HG02885 (cell line): ENCODE results near the gene SLC12A3.
"Not testable (repeated sequence)": the region's sequence is repeated elsewhere in the genome, so short reads cannot be mapped to it uniquely, and the experiment has no call there.

Source experiments
- ATAC-seq: cut with Tn5 transposase; IDR thresholded peaks from one replicate; pipeline ENCODE4 v1.9.1; 2021; ENCODE audit warnings: mild to moderate bottlenecking; ENCODE audit not compliant: unreplicated experiment, poor library complexity

The SLC12A3 gene

DNA sequence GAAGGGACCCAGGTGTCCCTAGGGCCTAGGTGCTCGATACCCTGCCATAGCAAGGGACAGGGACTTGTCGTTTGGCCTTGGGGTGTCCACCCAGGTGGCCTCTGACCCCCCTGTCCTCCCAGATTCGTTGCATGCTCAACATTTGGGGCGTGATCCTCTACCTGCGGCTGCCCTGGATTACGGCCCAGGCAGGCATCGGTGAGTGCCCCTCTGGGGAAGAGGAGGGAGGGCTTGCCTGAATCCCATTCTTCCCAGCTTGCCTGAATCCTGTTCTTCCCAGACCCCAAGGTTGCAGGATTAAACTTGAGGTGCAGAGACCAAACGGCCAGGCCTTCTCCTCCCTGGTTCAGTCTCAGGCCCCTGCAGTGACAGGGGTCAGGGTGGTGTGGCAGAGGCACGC lies 3.2 kb downstream of the SLC12A3 start:
- no peak for ATAC-seq

DNA sequence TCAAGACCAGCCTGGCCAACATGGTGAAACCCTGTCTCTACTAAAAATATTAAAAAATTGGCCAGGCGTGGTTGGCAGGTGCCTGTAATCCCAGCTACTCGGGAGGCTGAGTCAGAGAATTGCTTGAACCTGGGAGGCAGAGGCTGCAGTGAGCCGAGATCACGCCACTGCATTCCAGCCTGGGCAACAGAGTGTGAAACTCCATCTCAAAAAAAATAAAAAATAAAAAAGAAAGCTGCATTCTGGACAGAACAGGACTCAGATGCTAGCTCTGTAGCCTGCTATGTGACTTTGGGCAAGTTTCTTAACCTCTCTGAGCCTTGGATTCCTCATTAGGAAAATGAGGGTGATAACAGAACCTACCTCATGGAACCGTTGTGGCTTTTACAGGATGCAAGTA lies 3.8 kb downstream of the SLC12A3 start:
- ATAC-seq: not testable (repeated sequence)

DNA sequence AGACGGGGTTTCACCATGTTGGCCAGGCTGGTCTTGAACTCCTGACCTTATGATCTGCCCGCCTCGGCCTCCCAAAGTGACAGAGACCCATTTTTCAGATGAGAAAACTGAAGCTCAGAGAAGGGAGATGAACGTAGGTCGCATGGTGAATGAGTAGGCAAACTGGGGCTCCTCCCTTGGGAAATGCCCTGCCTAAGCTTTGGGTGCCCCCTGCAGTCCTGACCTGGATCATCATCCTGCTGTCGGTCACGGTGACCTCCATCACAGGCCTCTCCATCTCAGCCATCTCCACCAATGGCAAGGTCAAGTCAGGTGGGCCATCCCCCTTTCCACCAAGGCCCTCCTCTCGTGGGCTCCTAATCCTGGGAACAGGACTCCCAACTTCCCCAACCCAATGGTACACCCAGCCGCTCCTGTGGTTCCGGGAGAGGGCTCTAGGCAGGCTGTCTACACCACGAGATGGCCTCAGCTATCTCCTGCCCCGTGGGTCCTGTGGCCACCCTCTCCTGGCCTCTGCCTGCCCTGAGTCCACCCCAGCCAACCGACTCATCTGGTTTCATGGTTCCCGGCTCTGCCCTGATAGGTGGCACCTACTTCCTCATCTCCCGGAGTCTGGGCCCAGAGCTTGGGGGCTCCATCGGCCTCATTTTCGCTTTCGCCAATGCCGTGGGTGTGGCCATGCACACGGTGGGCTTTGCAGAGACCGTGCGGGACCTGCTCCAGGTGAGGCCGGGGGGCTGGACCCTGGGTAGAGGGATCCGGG lies 4.7 kb downstream of the SLC12A3 start:
- no peak for ATAC-seq

DNA sequence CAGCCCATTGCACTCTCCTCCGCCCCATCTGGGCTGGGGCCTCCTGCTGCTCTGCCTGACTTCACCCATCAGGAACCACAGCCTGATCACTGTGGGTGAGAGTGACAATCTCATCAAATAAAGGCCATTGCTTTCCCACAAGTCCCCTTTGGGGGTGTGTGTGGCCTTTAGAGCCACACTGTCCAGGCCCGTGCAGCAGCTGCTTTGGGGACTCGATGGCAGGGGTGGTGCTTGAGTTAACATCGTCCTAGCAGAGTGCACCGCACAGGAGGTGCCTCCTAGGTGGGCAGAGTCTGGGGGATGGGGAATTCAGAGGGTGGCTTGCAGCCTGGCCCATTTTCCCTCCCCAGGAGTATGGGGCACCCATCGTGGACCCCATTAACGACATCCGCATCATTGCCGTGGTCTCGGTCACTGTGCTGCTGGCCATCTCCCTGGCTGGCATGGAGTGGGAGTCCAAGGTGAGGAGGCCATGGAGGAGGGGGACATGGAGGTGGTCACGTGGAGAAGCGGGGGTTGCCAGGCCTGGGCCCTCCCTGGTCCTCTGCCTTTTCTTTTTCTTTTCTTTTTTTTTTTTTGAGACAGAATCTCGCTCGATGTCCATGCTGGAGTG lies 5.4 kb downstream of the SLC12A3 start:
- no peak for ATAC-seq

DNA sequence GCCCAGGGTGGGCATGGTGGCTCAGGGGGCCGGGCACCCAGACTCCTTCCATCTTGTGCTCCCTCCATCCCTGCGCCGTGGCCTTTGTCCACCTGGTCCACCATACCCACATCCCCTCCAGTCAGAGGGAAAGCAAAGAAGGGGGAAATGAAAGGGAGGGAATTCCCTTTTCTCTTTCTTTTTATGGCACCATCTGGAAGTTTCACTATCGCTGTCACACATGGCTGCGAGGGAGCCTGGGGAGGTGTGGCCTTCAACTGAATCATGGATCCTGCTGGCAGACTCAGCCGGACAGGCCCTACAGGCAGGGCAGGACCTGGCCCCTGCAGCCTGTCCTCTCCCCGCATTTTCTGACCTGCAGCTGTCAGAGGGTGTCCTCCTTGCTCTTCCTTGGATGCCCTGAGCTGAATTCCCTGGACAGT lies 6.2 kb downstream of the SLC12A3 start:
- ATAC-seq: no peak

DNA sequence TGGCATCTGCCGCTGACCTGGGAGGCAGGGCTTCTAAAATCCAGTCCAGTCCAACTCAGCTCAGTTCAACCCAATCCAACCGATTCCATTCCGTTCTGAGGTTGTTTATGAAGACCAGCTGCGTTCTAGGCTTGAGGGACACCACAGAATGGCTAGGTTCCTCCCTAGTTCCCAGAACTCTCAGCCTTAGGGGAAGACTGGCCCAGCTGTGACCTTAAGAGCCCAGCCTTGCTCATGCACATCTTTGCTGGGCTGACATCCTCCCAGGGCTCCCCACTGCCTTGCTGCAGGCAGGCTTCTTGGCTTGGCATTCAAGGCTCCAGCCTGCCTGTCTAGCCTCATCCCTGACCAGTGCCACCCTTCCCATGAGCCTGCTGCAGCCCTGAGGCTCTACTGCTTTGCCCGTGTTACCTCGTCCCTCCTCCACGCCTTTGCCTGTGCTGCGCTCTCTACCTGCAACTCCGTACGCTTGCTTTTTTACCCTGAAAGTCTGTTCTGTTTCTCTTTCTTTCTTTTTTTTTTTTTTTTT lies 7.9 kb downstream of the SLC12A3 start:
- no peak for ATAC-seq

DNA sequence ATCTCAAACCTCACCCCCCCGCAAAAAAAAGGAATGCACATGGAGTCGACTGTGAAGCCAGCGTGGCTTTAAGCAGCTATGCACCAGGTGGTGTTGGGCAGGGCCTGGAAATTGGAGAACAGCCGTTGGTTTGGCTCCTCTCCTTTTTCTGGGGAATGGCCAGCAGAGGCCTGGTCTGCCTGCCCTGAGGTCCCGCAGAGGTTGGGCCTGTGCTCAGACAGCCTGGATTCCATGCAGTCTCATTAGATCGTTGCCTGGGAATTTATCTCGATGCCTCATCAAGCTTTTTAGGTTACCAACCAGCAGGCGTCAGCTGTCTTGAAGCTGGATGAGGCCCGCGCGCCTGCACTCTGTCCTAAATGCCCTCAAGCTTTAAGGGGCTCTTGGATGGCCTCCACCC lies 9.8 kb downstream of the SLC12A3 start:
- no peak for ATAC-seq

DNA sequence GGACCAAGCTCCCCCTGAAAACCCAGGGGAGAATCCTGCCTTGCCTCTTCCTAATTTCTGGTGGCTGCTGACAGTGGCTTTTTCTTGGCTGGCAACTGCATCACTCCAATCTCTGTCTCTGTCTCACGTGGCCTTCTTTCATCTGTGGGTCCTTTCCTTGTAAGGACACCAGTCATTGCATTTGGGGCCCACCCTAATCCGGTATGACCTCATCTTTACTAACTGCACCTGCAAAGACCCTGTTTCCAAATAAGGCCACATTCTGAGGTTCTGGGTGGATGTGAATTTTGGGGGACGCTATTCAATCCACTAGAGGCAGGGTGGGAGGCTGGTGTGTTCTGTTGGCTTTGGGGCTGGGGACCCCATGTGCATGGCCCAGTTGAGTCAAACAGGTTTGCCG lies 11.0 kb downstream of the SLC12A3 start:
- no peak for ATAC-seq

DNA sequence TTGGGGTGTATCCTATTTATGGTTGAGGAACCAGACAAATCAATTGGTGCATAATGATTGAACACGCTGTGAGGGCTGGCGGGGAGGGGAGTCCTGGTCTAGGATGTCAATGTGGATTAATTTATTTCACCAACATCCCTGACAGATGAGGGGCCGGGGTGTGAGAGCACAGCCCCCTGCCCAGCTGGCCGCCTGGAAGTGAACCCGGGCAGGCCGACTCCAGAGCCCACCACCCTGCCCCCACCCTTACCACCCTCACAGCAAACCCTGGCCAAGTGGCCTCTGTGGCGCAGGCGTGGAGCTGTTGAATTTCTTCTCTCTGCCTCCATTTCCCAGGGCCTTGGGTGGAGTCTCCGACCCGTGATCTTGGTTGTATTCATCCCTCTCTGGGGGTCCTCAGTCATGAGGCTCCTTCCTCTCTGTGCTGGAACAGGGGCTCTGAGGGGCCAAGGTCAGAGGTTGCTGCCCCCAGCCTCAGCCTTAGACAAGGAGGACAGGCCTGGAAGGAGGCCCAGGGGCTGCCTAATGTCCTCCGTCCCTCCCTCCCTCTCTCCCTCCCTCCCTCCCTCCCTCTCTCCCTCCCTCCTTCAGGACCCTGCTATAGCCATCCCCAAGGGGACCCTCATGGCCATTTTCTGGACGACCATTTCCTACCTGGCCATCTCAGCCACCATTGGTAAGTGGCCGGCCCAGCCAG lies 12.6 kb downstream of the SLC12A3 start:
- ATAC-seq: no peak

DNA sequence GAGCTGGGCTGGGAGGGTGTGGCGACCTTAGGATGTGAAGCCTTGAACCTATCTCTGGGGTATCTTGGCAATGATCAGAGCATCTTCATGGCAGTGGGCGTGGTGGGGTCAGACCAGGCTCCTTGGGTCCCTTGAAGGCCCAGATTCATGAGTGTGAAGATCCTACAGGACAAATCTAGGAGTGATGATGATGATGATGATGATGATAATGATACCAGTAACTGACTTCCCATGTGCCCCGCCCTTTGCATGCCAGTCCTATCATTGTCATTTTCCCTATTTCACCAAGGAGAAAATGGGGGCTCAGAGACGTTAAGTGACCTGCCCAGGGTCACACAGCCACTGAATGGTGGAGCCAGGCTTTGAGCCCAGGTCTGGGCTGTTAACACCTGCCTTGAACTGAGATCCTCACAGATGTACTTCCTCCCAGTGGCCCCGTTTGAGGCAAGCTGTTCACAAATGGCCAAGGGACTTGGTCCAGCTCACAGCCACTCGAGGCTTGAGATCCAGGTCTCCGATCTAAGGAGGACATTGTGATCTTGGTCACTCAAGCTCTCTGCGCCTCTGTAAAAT lies 13.4 kb downstream of the SLC12A3 start:
- ATAC-seq: no peak

DNA sequence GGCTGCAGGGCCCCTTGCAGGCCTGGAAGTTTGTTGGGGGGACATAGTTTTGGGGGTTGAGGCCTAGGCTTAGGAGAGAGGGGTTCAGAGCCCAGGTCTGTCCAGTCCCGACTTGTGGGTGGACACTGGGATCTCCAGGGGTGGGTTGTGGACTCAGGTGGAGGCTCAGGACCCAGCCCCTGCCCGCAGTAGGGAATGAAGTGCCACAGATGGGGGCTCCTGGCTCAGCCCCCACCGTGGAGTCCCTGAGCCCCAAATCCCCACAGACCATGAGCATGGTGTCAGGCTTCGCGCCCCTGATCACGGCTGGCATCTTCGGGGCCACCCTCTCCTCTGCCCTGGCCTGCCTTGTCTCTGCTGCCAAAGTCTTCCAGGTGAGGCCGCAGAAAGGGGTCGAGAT lies 14.3 kb downstream of the SLC12A3 start:
- no peak for ATAC-seq

DNA sequence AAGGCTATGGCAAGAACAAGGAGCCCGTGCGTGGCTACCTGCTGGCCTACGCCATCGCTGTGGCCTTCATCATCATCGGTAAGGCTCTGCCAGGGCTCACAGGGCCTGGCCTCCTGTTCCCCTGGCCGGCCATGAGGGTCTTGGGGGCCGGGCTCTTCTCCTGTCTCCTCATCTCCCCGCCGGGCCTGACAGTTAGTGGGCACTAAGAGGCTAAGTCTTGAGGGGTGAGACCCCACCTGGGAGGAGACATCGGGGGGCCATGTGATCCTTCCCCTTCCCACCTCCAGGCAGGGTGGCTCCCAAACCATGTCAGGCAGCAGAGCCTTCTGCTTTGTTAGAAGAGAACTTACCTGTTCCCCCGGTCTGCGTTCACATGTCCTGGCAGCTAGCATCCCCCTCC lies 15.2 kb downstream of the SLC12A3 start:
- no peak for ATAC-seq

DNA sequence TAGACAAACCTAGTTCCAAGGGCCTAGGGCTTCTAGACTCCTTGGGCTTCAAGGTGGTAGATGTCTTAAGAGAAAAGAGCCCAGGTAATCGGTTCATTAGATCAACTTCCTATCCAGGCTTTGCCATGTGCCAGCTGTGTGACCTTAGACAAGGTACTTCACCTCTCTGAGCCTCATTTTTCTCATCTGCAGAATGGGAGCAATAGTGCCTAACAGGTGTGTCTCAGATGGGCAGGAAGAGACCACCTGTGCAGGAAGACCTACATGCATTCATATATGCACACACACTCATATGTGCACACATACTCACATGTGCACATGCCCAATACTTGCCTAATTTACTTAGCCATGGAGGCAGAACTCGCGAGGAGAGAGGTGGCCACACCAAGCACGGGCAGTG lies 15.7 kb downstream of the SLC12A3 start:
- ATAC-seq: no peak

DNA sequence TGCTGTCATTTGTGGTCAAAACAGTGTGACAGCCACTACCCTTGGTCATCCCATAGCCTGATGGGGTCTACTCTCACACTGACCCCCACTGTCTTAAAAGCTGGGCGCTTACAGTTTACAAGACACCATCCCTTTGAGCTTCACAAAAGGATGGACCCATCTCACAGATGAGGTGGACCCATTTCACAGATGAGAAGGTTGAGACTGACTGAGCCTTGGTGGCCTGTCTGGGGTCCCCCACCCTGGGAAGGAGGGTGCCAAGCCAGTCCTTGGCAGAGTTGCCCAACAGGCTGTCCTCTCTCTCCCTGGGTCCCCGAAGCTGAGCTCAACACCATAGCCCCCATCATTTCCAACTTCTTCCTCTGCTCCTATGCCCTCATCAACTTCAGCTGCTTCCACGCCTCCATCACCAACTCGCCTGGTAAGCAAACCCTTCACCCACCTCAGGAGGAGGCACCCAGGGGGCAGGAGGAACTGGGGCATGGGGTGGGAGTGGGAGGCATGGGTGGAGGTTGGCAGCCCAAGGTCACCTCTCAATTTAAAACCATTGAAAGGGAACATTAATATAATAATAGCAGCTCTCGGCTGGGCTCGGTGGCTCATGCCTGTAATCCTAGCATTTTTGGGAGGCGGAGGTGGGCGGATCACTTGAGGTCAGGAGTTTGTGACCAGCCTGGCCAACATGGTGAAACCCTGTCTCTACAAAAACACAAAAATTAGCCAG lies 17.2 kb downstream of the SLC12A3 start:
- ATAC-seq: no peak

DNA sequence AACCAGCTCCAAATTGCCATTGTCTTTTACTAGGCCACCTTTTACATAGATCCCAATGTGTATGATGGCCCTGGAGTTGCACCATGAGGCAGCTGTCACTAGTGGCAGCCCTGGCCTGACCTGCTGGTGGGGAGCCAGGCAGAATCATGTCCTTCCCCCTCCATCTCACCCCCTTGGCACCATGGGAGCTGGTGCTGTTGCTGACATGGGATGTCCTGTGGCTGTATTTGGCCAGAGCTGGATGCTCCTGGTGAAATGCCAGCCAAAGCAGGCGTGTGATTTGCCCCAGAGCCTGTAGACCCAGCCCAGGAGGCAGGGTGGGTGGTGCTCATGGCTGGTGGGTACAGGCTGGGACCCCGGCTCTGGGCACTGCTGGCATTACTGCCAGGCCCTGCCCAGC lies 18.6 kb downstream of the SLC12A3 start:
- no peak for ATAC-seq

DNA sequence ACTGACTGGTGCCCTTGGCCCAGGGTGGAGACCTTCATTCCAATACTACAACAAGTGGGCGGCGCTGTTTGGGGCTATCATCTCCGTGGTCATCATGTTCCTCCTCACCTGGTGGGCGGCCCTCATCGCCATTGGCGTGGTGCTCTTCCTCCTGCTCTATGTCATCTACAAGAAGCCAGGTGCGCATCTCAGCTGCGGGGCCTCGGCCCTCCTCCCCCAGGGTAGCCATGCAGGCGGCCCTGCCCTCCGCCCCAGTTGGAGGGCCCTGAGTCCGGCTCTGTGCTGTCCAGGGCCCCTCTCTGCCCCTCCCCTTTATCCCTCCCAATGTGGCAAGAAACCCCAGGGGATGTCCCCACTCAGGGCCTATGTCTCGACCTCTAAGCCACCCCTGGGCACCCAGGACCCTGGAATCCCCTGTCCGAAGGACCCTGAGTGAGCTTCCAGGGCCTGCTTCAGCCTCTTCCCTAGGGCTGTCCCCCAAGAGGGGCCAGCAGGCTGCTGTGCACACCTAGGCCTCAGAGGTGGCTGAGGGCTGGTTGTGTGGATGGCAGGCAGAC lies 19.1 kb downstream of the SLC12A3 start:
- no peak for ATAC-seq

DNA sequence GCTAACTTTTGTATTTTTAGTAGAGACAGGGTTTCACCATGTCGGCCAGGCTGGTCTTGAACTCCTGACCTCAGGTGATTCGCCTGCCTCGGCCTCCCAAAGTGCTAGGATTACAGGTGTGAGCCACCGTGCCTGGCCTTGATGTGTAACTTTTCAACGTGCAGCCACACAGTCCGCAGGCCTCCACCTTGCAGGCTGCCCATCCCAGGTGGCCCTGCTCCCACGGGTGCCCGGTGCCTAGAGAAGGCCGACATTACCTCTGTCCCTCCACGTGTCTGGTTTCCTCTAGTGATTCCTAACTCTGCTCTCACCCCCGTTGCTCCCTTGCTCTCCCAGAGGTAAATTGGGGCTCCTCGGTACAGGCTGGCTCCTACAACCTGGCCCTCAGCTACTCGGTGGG lies 19.9 kb downstream of the SLC12A3 start:
- ATAC-seq: not testable (repeated sequence)

DNA sequence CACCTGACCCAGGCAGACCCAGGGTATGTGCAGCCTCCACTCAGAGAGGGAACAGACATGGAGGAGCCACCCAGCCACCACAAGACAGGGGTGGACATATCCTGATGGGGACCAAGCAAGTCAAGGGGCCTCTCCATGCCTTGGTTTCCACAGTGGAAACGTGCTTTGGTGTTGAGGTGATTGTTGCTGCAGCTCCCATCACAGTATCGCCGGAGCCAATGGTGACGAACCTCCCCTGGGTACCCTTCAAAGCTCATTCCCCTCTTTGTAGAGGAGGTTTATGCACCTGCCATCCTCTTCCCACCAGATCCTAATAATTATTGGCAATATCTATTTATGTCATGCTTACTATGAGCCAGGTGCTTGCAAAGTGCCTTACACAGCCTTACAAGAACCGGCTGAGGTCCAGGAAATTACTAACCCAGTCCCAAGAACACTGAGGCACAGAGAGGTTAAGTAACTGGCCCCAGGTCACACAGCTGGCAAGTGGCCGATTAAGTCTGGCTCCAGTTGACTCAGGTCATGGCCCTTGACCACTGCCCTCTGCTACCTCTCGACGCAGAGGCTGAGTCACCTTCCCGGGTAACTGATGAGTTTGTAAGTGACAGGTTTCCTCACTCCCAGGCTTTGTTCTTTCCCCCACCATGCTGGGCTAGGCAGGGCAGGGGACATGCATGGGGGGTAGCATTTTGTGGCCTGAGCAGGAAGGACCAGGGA lies 20.6 kb downstream of the SLC12A3 start:
- no peak for ATAC-seq

DNA sequence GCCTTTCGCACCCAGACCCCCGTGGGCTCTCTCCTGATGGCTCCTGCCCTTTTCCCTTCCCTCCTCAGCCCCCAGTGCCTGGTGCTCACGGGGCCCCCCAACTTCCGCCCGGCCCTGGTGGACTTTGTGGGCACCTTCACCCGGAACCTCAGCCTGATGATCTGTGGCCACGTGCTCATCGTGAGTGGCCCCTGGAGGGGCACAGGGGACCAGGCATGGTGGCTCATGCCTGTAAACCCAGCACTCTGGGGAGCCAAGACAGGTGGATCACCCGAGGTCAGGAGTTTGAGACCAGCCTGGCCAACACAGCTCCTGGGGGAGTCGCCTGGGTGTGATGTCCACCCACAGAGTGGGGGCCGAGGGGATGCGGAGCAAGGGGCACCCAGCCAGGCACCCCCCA lies 21.3 kb downstream of the SLC12A3 start:
- no peak for ATAC-seq
